K562 (cell line): ENCODE measurements around the gene PIGT. TPM values are rescaled to one million over a fixed set of nuclear protein-coding genes. Genes with fewer than 3 reads are reported as not detected.

Experiments used
- BRD9 ChIP-seq: fragments of 450-650 bp; IDR thresholded peaks from 2 replicates; pipeline ENCODE4 v1.6.1; 2018; ENCODE audit warnings: low read depth; ENCODE audit not compliant: partially characterized antibody
- EP400 ChIP-seq: fragments of 450-650 bp; IDR thresholded peaks from 2 replicates; pipeline ENCODE4 v1.6.1; 2017; ENCODE audit warnings: antibody characterized with exemption, mild to moderate bottlenecking, moderate library complexity
- FOXA3 ChIP-seq, 2 experiments: fragments of 450-650 bp in 1 of 2; sonication (generic) in 1 of 2; formaldehyde crosslinking; IDR thresholded peaks in 1 of 2; conservative IDR thresholded peaks in 1 of 2; 2 replicates each; pipeline versions ENCODE4 v1.4.0 to v1.8.0; 2020 to 2022; ENCODE audit warnings: mild to moderate bottlenecking in 2 of 2, missing genetic modification reagents in 1 of 2
- HEY1 ChIP-seq: fragments of 250-450 bp; sonication (Bioruptor Pico); IDR thresholded peaks from 2 replicates; pipeline ENCODE4 v1.5.0; 2020; ENCODE audit warnings: mild to moderate bottlenecking, moderate library complexity, borderline replicate concordance
- KDM5B ChIP-seq: fragments of 200-600 bp; sonication (generic); IDR thresholded peaks from 2 replicates; pipeline ENCODE4 v1.6.1; 2012; ENCODE audit warnings: low read depth, mild to moderate bottlenecking, moderate library complexity, low read length, control low read depth, inconsistent platforms; ENCODE audit not compliant: insufficient replicate concordance
- KLF6 ChIP-seq: fragments of 250-450 bp; sonication (Bioruptor Pico); IDR thresholded peaks from 2 replicates; pipeline ENCODE4 v1.4.0; 2020; ENCODE audit warnings: mild to moderate bottlenecking, moderate library complexity, borderline replicate concordance
- MAFF ChIP-seq: IDR thresholded peaks from 2 replicates; pipeline ENCODE4 v1.6.1; 2012; ENCODE audit warnings: low read length, improper control_type of control experiment
- MTA1 ChIP-seq: fragments of 450-650 bp; IDR thresholded peaks from 2 replicates; pipeline ENCODE4 v1.6.1; 2017; ENCODE audit warnings: borderline replicate concordance
- MTF1 ChIP-seq: fragments of 250-450 bp; sonication (Bioruptor Pico); IDR thresholded peaks from 2 replicates; pipeline ENCODE4 v1.9.0; 2021; ENCODE audit warnings: moderate library complexity, mild to moderate bottlenecking, inconsistent platforms, borderline replicate concordance
- NCOA4 ChIP-seq: fragments of 450-650 bp; IDR thresholded peaks from 2 replicates; pipeline ENCODE4 v1.6.1; 2018; ENCODE audit warnings: mild to moderate bottlenecking; ENCODE audit not compliant: partially characterized antibody
- NFE2L1 ChIP-seq: fragments of 450-650 bp; IDR thresholded peaks from 2 replicates; pipeline ENCODE4 v1.6.1; 2016; ENCODE audit warnings: missing genetic modification characterization, low read depth, mild to moderate bottlenecking, missing compliant biosample characterization, moderate library complexity, borderline replicate concordance
- NONO ChIP-seq, 2 experiments: fragments of 200-400 bp in 1 of 2; fragments of 450-650 bp in 1 of 2; formaldehyde crosslinking in 1 of 2; IDR thresholded peaks; 2 replicates each; pipeline ENCODE4 v1.6.1; 2017; ENCODE audit warnings: low read depth in 2 of 2, mild to moderate bottlenecking in 2 of 2, moderate library complexity in 2 of 2, low read length in 1 of 2
- PCBP1 ChIP-seq: fragments of 200-400 bp; formaldehyde crosslinking; IDR thresholded peaks from 2 replicates; pipeline ENCODE4 v1.6.1; 2018; ENCODE audit warnings: mild to moderate bottlenecking, low read depth, low read length; ENCODE audit not compliant: poor library complexity, severe bottlenecking
- PHB2 ChIP-seq: fragments of 450-650 bp; IDR thresholded peaks from 2 replicates; pipeline ENCODE4 v1.6.1; 2017; ENCODE audit warnings: low read depth
- PHF8 ChIP-seq: fragments of 200-600 bp; sonication (generic); IDR thresholded peaks from 2 replicates; pipeline ENCODE4 v1.6.1; 2012; ENCODE audit warnings: mixed run types, mild to moderate bottlenecking, inconsistent platforms, low read length, moderate library complexity, borderline replicate concordance
- POLR3G ChIP-seq: IDR thresholded peaks from 2 replicates; pipeline ENCODE4 v1.6.1; 2011; ENCODE audit not compliant: insufficient read length, insufficient replicate concordance; ENCODE audit errors: extremely low read depth
- SMAD4 ChIP-seq: fragments of 250-450 bp; sonication (Bioruptor Pico); conservative IDR thresholded peaks from 2 replicates; pipeline ENCODE4 v1.8.0; 2021; ENCODE audit warnings: inconsistent platforms, mild to moderate bottlenecking, moderate library complexity
- SMARCE1 ChIP-seq: fragments of 450-650 bp; IDR thresholded peaks from 2 replicates; pipeline ENCODE4 v1.7.1; 2016; ENCODE audit warnings: mild to moderate bottlenecking
- SRSF3 ChIP-seq: fragments of 200-400 bp; formaldehyde crosslinking; IDR thresholded peaks from 2 replicates; pipeline ENCODE4 v1.6.1; 2016; ENCODE audit warnings: mild to moderate bottlenecking, low read length, moderate library complexity; ENCODE audit not compliant: insufficient read depth
- STAG1 ChIP-seq: sonication (generic); formaldehyde crosslinking; IDR thresholded peaks from 2 replicates; pipeline ENCODE4 v1.5.0; 2020; ENCODE audit warnings: missing genetic modification reagents, borderline replicate concordance
- SUPT5H ChIP-seq: fragments of 450-650 bp; IDR thresholded peaks from 2 replicates; pipeline ENCODE4 v1.6.1; 2016
- TCF7 ChIP-seq: sonication (generic); IDR thresholded peaks from 2 replicates; pipeline ENCODE4 v1.6.1; 2016; ENCODE audit warnings: antibody characterized with exemption, borderline replicate concordance
- ZBTB17 ChIP-seq: fragments of 450-650 bp; formaldehyde crosslinking; IDR thresholded peaks from 2 replicates; pipeline ENCODE4 v1.4.0; 2020; ENCODE audit warnings: mild to moderate bottlenecking
- ZNF224 ChIP-seq: sonication (generic); formaldehyde crosslinking; IDR thresholded peaks from 2 replicates; pipeline ENCODE4 v1.8.0; 2022; ENCODE audit warnings: mild to moderate bottlenecking, missing genetic modification reagents
- ZNF263 ChIP-seq: sonication (generic); formaldehyde crosslinking; IDR thresholded peaks from 2 replicates; pipeline ENCODE4 v1.8.0; 2022; ENCODE audit warnings: mild to moderate bottlenecking, missing genetic modification reagents, borderline replicate concordance
- ZZZ3 ChIP-seq: fragments of 450-650 bp; IDR thresholded peaks from 2 replicates; pipeline ENCODE4 v1.6.1; 2016; ENCODE audit warnings: antibody characterized with exemption, mild to moderate bottlenecking, moderate library complexity
- polyA plus RNA-seq, 8 experiments: library from polyadenylated mRNA; depleted of rRNA in 4 of 8; stranded (reverse) in 5 of 8; unstranded in 3 of 8; fragments of >200 nt; fragmentation: Nextera tagmentation in 2 of 8; fragmentation: Illumina TruSeq in 1 of 8; extraction: Ambion mirVana in 2 of 8; extraction: Trizol in 1 of 8; gene quantifications; 2 replicates each; pipeline versions ENCODE4 v1.2.1 to v1.2.3, GENCODE V29; 2011 to 2014; ENCODE audit warnings: inconsistent platforms in 1 of 8, missing spikeins in 1 of 8
- total RNA-seq, 7 experiments: library from RNA; depleted of rRNA in 6 of 7; stranded (reverse); fragments of >200 nt in 6 of 7; fragmentation: Illumina TruSeq in 2 of 7; extraction: Trizol in 2 of 7; gene quantifications; 2 replicates each; pipeline versions ENCODE4 v1.2.1 to v1.2.3, GENCODE V29; 2011 to 2021; ENCODE audit warnings: low replicate concordance in 1 of 7
- TF ChIP-seq, protein P1 (sequence below): fragments of 450-650 bp; IDR thresholded peaks from 2 replicates; pipeline ENCODE4 v1.6.1; 2016; ENCODE audit warnings: antibody characterized with exemption

The PIGT gene
- total and polyA plus RNA-seq, 9 of the 15 experiments (the other 6 are each of a cell fraction or from before 2014, with no cell fraction given) = 14.6 to 108 (median 46.9) TPM

DNA sequence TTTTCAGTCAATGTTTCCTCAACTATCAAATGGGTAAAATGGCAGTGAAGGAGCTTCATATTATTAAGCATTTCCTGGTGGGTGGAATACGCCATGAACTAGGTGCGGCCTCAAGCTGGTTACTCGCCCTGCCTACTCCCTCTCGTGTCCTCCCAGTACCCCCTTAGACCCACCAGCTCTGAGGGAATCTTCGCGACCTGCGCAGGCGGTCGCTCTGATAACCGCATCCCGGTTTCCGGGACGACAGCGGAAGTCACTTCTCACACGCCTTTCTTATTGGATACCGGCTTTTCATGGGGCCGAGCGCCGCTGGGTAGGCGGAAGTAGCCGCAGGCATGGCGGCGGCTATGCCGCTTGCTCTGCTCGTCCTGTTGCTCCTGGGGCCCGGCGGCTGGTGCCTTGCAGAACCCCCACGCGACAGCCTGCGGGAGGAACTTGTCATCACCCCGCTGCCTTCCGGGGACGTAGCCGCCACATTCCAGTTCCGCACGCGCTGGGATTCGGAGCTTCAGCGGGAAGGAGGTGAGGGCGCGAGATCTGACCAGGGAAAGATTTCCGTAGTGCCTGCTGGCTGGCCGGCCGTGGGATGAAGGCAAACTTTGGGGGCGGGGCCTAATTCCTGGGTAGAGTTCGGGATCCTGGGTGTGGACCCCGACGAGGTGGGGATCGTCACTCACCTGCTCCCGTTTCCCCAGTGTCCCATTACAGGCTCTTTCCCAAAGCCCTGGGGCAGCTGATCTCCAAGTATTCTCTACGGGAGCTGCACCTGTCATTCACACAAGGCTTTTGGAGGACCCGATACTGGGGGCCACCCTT, at the start of gene PIGT (continued):
- TF ChIP-seq HEY1 (CRISPR knock-in tag) (no peak), STAG1 (CRISPR knock-in tag) (no peak), EP400 (peak; percentile 85), PHF8 (peak; percentile 100), POLR3G (no peak), SMAD4 (CRISPR knock-in tag) (no peak), ZZZ3 (no peak), SRSF3 (no peak), KLF6 (CRISPR knock-in tag) (no peak), SUPT5H (peak; percentile 94), FOXA3 (CRISPR knock-in tag; conservative IDR thresholded peaks at IDR 0.05 in 1 of 2, IDR thresholded peaks at IDR 0.05 in 1 of 2) (no peak), ZNF263 (CRISPR knock-in tag) (no peak), NCOA4 (no peak), ZNF224 (CRISPR knock-in tag) (no peak), SMARCE1 (no peak), MTF1 (CRISPR knock-in tag) (no peak), PHB2 (no peak), BRD9 (no peak), KDM5B (peak; percentile 95), PCBP1 (no peak), MTA1 (peak; percentile 93), MAFF (no peak), ZBTB17 (no peak), TCF7 (no peak), NFE2L1 (tag) (no peak), NONO (IDR thresholded peaks at IDR 0.05; ENCODE audit: low read depth in 2 of 2, low read length in 1 of 2) (no peak)
- TF ChIP-seq, protein P1, sequence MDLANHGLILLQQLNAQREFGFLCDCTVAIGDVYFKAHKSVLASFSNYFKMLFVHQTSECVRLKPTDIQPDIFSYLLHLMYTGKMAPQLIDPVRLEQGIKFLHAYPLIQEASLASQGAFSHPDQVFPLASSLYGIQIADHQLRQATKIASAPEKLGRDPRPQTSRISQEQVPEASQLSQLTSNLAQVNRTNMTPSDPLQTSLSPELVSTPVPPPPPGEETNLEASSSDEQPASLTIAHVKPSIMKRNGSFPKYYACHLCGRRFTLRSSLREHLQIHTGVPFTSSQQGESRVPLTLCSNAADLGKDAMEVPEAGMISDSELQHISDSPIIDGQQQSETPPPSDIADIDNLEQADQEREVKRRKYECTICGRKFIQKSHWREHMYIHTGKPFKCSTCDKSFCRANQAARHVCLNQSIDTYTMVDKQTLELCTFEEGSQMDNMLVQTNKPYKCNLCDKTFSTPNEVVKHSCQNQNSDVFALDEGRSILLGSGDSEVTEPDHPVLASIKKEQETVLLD = peak; percentile 87; the same call in 1 of the 2 replicates
